GM20000 (cell line): Measurements from ENCODE around the gene RNPS1.

Experiments
- DNase-seq: peaks from one replicate; pipeline ENCODE4 v3.0.0; 2012; ENCODE audit warnings: low spot score
- TF ChIP-seq, protein P1 (sequence below): IDR thresholded peaks from 2 replicates; pipeline ENCODE4 v1.5.1; 2012; ENCODE audit warnings: mild to moderate bottlenecking, control low read depth; ENCODE audit errors: extremely low read depth, missing control alignments

Gene RNPS1

DNA sequence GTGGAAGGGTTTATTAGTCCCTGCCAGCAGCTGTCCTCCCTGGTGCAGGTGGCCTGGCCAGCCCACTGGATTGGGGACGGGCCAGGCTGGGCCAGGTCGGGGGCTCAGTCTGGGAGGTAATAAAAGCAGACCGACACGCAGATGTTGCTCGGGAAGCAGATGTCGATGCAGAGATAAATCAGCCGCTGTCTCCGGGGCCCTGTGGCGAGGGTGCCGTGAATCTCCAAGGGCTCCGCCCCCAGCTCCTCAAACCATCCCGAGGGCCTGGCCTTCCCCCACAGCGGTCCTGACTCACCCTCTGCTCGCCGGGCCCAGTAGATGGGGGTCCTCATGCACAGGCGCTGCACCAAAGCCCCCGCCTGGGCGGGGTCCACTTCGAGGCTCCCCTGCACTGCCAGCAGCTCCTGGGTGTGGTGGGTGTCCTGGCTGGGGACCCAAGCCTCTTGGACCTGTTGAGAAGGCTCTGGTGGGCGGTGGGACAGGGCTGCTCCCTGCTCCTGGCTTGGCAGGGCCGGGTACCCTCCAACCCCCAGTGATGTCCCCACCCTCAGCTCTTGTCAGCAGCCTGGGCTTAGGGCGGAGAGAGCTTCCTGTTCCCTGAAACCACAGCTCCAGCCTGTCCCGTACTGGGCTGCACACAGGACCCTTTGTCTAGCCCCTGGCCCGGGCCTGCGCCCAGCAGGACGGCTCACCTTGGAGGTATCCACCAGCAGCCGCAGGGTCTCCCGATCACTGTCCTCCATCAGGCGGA, 58.5 kb downstream of the RNPS1 start:
- no peak for DNase-seq

DNA sequence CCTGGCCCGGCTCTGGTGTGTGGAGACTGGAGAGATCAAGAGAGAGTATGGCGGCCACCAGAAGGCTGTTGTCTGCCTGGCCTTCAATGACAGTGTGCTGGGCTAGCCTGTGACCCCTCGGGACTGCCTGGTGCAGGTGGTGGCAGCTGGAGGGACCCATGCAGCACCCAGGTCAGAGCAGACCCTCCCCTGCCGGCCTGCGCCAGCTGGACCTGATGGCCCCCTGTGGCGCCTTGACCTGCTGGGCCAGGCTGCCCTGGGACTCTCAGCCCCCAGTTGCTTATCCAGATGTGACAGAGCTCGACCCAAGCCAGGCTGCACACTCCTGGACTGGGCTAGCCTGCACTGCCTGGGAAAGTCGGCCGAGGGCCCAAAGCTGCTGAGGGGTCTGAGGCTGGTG, 59.2 kb downstream of the RNPS1 start:
- TF ChIP-seq, protein P1, sequence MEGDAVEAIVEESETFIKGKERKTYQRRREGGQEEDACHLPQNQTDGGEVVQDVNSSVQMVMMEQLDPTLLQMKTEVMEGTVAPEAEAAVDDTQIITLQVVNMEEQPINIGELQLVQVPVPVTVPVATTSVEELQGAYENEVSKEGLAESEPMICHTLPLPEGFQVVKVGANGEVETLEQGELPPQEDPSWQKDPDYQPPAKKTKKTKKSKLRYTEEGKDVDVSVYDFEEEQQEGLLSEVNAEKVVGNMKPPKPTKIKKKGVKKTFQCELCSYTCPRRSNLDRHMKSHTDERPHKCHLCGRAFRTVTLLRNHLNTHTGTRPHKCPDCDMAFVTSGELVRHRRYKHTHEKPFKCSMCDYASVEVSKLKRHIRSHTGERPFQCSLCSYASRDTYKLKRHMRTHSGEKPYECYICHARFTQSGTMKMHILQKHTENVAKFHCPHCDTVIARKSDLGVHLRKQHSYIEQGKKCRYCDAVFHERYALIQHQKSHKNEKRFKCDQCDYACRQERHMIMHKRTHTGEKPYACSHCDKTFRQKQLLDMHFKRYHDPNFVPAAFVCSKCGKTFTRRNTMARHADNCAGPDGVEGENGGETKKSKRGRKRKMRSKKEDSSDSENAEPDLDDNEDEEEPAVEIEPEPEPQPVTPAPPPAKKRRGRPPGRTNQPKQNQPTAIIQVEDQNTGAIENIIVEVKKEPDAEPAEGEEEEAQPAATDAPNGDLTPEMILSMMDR = no peak
- no peak for DNase-seq

More for the DNA sequence above, 58.5 kb downstream of the RNPS1 start:
- TF ChIP-seq, protein P1 = no peak

DNA sequence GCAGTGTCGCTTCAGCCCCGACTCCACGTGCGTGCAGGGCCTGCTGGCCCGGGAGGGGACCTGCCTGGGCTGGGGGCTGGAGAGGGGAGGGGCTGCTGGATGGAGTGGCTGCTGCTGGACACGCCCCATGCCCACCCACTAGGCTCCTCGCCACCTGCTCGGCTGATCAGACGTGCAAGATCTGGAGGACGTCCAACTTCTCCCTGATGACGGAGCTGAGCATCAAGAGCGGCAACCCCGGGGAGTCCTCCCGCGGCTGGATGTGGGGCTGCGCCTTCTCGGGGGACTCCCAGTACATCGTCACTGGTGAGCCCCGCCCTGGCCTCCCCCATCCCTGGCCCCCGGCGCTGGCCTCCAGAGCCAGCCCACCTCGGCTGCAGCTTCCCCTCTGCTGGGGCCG, 59.6 kb downstream of the RNPS1 start:
- TF ChIP-seq, protein P1 = no peak
- no peak for DNase-seq

DNA sequence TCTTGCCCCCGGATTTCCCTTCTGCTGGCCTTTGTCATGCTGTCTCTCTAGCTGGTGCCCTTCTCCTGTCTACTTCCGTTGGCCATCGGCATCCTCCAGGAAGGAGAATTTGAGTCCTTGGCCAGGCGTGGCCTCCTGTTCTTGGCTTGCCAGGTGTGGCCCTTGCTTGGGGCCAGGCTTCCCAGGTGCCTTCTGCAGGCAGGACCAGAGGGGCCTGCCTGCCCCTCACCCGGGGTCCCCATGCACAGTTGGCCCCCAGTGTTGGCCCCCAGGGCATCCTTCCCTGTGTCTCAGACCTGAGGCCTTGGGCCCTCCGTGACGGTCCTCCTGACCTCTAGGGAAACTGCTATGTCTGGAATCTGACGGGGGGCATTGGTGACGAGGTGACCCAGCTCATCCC, 60.1 kb downstream of the RNPS1 start:
- TF ChIP-seq, protein P1 = no peak

DNA sequence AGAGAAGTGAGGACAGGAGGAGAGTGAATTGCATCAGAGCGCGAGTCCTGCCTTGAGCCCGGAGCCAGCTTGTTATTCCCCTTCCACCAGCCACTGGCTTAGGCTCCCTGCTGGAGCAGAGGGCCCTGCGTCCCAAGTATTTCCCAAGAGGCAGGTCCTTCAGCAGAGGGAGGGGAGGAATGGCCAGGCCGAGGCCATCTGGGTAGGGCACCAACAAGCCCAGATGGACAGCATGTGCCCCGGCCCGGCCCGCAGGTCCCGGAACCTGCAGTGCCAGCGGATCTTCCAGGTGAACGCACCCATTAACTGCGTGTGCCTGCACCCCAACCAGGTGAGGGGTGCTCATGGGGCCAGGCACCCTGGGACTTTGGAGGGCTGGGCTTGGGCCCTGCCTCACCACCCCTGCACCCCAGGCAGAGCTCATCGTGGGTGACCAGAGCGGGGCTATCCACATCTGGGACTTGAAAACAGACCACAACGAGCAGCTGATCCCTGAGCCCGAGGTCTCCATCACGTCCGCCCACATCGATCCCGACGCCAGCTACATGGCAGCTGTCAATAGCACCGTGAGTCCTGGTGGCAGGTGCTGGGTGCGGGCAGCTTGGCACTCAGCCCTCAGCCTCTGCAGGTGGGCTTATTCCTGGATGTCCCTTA, 61.0 kb downstream of the RNPS1 start:
- DNase-seq = no peak

More for the DNA sequence above, 60.1 kb downstream of the RNPS1 start:
- DNase-seq = no peak

DNA sequence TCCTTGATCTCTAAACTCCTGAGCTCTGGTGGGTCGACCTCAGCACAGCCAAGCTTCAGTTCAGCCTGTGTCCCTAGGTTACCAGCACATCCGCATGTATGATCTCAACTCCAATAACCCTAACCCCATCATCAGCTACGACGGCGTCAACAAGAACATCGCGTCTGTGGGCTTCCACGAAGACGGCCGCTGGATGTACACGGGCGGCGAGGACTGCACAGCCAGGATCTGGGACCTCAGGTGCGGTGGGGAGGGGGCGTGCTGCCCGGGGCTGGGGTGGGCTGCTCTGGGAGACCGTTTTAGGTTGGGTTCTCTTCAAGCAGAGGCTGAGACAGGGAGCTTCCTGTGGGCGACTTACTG, 61.5 kb downstream of the RNPS1 start:
- TF ChIP-seq, protein P1 = no peak
- no peak for DNase-seq

More for the DNA sequence above, 61.0 kb downstream of the RNPS1 start:
- TF ChIP-seq, protein P1 = no peak

DNA sequence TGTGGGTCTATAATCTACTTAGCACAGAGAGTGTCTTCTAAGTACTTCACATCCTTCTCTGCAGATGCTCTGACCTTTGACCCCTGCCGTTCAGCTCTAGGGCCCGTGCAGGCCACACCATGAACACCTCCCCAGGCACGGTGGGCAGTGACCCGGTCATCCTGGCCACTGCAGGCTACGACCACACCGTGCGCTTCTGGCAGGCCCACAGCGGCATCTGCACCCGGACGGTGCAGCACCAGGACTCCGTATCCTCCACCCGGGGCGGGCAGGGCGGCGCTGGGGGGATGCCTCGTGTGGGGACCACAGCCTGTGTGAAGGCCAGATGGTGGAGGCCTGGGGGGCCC, 62.0 kb downstream of the RNPS1 start:
- TF ChIP-seq, protein P1 = no peak
- DNase-seq = no peak
